Epithelial cell of esophagus (primary cell): Measurements from ENCODE around the gene SALL2.

Experiments
- DNase-seq: peaks from one replicate; pipeline ENCODE4 v3.0.0; 2010; ENCODE audit warnings: low read depth
- H3K4me3 ChIP-seq: 2 replicates; pipeline ENCODE4 v1.5.1; 2011; ENCODE audit warnings: mild to moderate bottlenecking, low read length, control low read depth
- CTCF ChIP-seq: IDR thresholded peaks from 2 replicates; pipeline ENCODE4 v1.5.1; 2011; ENCODE audit warnings: low read depth, mild to moderate bottlenecking, low read length, control low read depth, inconsistent platforms; ENCODE audit not compliant: insufficient read depth; ENCODE audit errors: missing control alignments

SALL2 gene

GRCh38 chr14:21505012-21505553 is 21.1 kb downstream of the SALL2 start:
- H3K4me3 ChIP-seq = no peak overlapping the region
- no peak for TF ChIP-seq CTCF
- no peak for DNase-seq

DNA sequence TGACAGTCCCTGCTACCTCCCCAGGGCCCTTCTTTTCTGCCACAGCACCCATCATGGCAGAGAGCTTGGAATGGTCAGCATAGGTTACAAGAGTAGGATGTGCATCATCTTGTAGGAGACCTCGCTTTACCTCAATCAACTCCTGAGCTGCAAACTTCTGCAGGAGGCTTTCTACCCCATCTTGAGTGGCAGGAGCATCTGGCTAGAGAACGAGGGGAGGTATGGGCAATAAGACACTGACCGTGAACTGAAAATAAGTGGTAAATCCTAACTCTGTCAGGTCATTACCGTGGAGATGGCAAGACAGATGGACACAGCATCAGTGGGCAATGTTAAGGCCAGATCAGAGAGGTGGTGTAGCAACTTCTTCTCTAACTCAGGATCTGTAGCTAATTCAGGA is 22.8 kb downstream of the SALL2 start:
- DNase-seq = no peak
- TF ChIP-seq CTCF = no peak
- no peak overlapping the region for H3K4me3 ChIP-seq

- no peak for TF ChIP-seq CTCF
- DNase-seq = no peak
- no peak overlapping the region for H3K4me3 ChIP-seq
Measured at GRCh38 chr14:21501568-21501967, 24.6 kb downstream of the SALL2 start.

GRCh38 chr14:21498540-21499526 is 27.3 kb downstream of the SALL2 start:
- TF ChIP-seq CTCF = peak; percentile 52
- H3K4me3 ChIP-seq = no peak overlapping the region
- peak; percentile 62 for DNase-seq

- no peak for DNase-seq
- no peak overlapping the region for H3K4me3 ChIP-seq
- TF ChIP-seq CTCF = no peak
Measured at GRCh38 chr14:21496453-21496852, 29.7 kb downstream of the SALL2 start.

- H3K4me3 ChIP-seq = no peak overlapping the region
- no peak for DNase-seq
- no peak for TF ChIP-seq CTCF
Measured at GRCh38 chr14:21494902-21495762, 31.0 kb downstream of the SALL2 start.
